Measurements from ENCODE around the gene RNU6-7. TPM values are rescaled to one million over a fixed set of nuclear protein-coding genes. Genes with fewer than 3 reads are reported as not detected.
A peak's percentile ranks its signal among the peaks of the same experiment; 100 is the strongest.

RNU6-7 gene
- total and polyA plus RNA-seq, 2 of the 13 experiments (the other 11 are each of a cell fraction or from before 2014, with no cell fraction given): under 0.01 TPM; not detected in 1

- TF ChIP-seq ZMYM3 (CRISPR knock-in tag; IDR thresholded peaks at IDR 0.05) (no peak), SP1 (IDR thresholded peaks at IDR 0.05) (no peak), SP1 (CRISPR knock-in tag; IDR thresholded peaks at IDR 0.05) (no peak), ZNF687 (CRISPR knock-in tag; IDR thresholded peaks at IDR 0.05) (no peak), ZBTB43 (CRISPR knock-in tag; conservative IDR thresholded peaks at IDR 0.05) (no peak), ZUFSP (CRISPR knock-in tag; IDR thresholded peaks at IDR 0.05; ENCODE audit: borderline replicate concordance) (no peak), ZNF512 (CRISPR knock-in tag; IDR thresholded peaks at IDR 0.05) (no peak), RELA (CRISPR knock-in tag; IDR thresholded peaks at IDR 0.05) (no peak), ZNF343 (CRISPR knock-in tag; IDR thresholded peaks at IDR 0.05) (no peak), SRY (CRISPR knock-in tag; IDR thresholded peaks at IDR 0.05) (no peak), DRAP1 (CRISPR knock-in tag; IDR thresholded peaks at IDR 0.05) (no peak), ZBTB7A (CRISPR knock-in tag; IDR thresholded peaks at IDR 0.05) (no peak), ZNF274 (CRISPR knock-in tag; IDR thresholded peaks at IDR 0.05) (no peak), BRF2 (CRISPR knock-in tag; IDR thresholded peaks at IDR 0.05) (no peak), EEA1 (CRISPR knock-in tag; IDR thresholded peaks at IDR 0.05; ENCODE audit: borderline replicate concordance) (no peak), ZNF264 (CRISPR knock-in tag; IDR thresholded peaks at IDR 0.05) (no peak), XRCC5 (optimal IDR thresholded peaks at IDR 0.05; ENCODE audit: low read length) (peak; percentile 94), JUNB (CRISPR knock-in tag; IDR thresholded peaks at IDR 0.05; ENCODE audit: borderline replicate concordance) (0 out of 2 replicates have a peak, but pooled peaks have one; percentile 54)
These were observed 23.0 kb downstream of the RNU6-7 start (continued) for GRCh38 chr14:32224737-32225377.
